Esophagus muscularis mucosa (tissue), 3 donors: Measurements from ENCODE around the gene ADAMTS17.

Experiments
- EP300 ChIP-seq: sonication (generic); formaldehyde crosslinking; IDR thresholded peaks from one replicate; pipeline ENCODE4 v1.6.1; 2017; ENCODE audit warnings: antibody characterized with exemption
- TF ChIP-seq, protein P1 (sequence below), 3 experiments: fragments of 200-600 bp in 2 of 3; fragments of 450-650 bp in 1 of 3; sonication (generic) in 2 of 3; IDR thresholded peaks; one replicate each; pipeline ENCODE4 v1.5.1; 2017 to 2019; ENCODE audit warnings: antibody characterized with exemption in 3 of 3, mild to moderate bottlenecking in 2 of 3, moderate library complexity in 1 of 3

DNA sequence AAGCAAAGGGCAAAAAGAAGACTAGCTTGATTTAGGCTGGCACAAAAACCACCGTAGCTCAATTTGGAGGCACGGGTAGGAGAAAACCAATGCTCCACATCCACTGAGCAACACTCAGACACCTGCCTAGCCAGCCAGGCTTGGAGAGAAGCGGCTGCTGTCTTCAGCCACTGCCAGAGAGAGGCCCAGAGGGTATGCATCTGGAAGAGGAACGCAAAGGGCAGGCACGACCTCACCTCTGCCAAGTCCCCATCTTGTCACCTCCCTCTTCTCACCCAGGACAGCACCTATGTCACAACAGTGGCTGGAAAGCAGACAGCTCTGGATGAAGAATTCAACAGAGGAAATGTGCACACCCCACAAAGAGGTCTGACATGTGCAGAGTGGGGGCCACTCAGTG is 93.5 kb downstream of the ADAMTS17 start:
- TF ChIP-seq, protein P1, sequence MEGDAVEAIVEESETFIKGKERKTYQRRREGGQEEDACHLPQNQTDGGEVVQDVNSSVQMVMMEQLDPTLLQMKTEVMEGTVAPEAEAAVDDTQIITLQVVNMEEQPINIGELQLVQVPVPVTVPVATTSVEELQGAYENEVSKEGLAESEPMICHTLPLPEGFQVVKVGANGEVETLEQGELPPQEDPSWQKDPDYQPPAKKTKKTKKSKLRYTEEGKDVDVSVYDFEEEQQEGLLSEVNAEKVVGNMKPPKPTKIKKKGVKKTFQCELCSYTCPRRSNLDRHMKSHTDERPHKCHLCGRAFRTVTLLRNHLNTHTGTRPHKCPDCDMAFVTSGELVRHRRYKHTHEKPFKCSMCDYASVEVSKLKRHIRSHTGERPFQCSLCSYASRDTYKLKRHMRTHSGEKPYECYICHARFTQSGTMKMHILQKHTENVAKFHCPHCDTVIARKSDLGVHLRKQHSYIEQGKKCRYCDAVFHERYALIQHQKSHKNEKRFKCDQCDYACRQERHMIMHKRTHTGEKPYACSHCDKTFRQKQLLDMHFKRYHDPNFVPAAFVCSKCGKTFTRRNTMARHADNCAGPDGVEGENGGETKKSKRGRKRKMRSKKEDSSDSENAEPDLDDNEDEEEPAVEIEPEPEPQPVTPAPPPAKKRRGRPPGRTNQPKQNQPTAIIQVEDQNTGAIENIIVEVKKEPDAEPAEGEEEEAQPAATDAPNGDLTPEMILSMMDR (IDR thresholded peaks at IDR 0.05), result no peak
- TF ChIP-seq EP300, result no peak
